Activated T-cell treated with anti-CD3 and anti-CD28 coated beads for 4 hours (primary cell): ENCODE measurements around the gene RNF144B.

ENCODE experiments used
- DNase-seq: peaks from one replicate; pipeline ENCODE4 v3.0.0-alpha.2; 2020

Gene RNF144B

DNA sequence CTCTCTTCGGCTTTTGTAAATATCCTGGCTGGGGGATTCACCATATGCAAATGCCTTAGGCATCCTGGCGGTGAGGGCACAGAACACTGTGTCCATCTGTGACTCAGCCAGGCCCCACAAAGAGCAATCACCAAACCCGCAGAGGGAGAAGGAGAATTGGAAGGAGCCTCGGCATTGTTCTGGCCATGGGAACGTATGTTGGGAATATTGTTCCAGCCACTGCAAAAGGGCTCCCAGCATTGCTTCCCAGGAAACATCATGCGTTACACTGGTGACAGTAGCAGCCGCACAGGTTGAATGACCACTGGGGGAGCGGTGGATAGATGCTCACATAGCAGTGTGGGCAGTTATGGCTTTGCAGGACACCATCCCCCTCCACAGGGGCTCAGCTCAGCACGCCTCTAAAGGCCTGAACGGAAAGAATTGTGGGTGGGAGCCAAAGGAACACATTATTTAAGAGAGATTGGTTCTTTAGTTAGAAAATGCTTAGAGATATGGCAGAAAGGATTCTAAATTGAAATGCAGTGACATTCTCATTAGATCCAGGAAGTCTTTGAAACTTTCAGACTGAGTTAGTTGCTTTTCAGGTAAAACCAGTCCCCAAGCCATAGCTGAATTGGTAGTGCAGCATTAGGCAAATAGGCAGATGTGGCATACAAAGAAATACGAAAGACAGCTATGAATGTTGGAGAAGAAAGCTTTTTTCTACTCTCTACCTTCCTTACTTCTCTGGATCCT is 104.3 kb downstream of the RNF144B start:
- no peak for DNase-seq

DNA sequence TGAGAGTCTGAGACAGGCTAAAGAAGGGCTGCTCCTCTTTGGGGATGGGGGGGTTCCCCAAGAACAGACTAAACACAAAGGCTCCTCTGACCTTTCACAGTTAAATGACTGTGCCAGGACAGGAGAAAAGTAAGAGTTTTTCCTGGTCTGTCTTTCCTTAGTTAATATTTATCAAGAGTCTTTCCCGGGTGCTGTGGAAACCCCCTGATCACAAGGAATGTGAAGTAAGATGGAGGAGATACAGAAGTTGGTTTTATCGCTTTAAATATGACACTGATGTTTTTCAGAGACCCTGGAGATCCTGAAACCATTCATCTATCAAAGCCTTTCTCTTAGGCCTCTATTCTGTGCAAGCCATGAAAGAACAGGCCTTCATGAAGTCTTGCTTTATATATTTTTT is 105.8 kb downstream of the RNF144B start:
- no peak for DNase-seq

DNA sequence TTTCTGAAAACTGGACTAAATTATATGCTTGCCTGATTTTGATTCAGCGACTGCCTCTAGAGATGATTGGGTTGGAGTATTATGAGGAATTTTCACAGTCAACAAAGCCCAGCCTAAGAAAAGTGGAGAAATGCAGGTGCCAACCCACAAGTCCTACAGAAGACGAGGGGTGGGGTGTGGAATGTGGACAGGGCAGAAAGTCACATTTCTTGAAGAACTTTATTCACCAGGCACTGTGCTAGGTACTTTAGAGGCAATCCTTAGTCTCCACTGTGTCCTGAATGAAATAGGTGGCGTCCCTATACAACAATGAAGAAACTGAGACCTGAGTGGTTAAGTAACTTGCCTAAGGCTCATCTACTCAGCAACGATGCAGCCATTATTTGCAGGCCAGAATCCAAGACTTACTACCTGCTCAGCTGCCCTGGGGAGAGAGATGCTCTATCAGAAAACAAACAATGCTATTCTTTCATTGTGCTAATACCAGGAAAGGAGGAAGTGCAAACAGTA is 106.3 kb downstream of the RNF144B start:
- DNase-seq = no peak

DNA sequence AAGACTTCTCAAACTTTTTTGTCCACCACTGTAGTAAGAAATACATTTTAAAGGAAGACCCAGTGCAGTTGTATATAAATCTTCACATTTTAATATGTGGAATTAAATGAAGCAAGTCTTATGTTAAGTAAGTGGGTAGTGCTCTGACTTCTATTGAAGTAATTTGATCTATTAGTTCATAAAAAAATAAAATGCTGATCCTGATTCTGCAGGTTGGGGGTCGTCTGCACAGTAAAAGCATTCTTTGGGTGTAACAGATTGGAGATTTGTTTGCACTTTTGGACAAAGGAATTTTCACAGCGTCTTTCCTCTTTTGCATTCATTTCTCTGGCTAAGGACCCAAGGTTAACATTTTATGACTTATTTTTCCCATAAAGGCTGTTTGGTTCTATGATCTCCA is 106.8 kb downstream of the RNF144B start:
- no peak for DNase-seq

DNA sequence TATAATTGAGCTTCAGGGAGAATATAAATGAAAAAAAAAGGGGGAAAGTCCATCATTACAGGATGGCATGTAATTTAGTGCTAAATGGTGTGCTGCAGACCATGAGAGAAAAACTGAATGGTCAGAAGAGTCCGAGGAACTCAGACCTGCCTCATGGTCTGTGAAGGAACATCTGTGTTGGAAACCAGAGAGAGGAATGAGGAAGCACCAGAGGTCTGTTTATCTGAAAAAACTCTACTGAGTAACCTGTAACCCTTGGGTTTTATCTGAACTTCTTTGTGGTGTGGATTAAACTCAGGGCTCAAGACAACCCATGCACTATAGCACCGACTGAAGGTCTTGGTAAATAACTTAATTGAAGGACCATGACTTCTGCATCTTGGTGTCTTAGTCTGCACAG is 108.1 kb downstream of the RNF144B start:
- no peak for DNase-seq

DNA sequence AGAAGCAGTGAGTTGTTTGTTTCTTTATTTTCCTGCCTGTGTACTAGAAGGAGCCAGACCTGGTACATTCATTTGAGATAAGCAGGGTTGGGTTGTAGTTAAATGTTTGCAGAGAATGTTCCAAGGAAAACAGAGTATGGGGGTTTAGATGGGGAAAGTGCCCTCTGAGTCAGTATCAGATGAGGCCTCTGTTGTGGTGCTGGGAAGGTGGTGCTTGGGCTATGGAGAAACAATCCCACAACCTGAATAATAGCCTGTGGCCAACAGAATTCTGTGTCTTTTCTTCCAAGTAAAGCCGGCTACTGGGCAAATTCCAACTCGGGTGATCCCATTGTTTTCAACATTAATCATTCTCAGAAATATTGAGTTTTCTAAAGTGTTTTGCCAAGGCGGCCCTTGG is 109.3 kb downstream of the RNF144B start:
- DNase-seq = no peak

DNA sequence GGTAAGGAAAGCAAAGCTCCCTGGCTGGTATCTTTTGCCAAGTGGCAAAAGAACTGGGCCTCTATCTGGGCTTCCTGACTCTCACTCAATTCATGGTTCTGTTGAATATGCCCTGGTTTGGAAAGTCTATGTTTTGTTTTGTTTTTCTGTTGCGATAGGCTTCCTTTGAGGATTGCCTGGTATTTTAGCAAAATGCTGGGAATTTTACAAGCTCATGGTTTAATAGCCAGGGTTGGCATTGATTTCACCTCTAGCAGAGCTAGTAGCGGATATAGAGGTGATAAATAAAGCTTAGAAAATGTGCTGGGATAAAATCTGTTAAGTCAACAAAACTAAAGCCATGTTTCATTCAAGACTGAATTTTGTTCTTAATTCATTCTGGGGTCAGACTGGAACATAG is 109.9 kb downstream of the RNF144B start:
- no peak for DNase-seq

DNA sequence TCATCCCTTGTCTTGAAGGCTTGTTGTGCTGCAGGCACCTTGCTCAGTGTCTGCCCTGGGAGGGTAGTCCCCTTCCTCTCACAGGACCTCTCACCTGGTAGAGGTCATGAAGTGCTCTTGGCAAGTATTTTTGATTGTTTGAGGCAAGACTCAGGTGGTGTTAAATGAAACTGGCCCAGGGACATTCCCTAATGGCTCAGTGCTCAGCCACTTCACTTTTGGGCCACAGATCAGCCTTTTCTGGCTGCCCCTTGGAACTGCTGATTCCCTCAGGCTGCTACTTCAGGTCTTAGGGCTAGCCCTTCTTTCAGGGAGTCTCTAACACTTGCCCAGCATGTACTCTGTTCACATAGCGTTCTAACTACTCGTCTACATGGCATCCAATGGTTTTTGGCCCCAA is 111.3 kb downstream of the RNF144B start:
- DNase-seq = no peak

DNA sequence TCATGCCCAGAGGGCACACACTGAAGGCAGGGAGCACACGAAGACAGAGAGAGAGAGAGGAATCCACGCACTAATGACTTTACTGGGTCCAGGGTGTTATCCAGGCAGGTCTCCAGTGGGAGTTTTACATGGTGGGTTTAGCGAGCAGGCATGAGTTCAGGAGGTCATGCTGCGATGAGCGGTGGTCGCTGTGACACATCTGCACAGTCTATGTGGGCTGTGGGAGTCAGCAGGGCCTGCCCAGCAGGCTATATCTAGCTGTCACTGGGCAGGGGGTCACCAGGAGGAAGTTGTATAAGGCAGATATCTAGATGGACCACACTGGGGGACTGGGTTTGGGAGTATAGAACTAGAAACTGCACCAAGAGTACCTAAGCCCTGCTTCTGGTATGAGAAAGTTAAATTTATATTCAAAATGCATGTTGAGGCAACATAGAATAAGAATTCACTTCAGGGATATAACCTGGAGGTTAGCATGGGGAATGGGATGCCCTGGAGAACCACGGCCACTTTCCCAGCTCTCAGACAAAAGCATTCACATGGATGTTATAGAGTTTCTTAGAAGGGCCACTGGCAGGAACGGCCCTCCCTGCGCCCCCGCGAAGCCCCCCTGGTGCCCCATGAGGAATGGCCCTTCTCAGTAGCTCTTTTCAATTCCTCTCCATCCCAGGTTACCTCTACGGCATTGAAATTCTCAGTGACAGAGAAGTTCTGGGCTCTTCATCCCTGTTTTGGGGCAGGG is 113.9 kb downstream of the RNF144B start:
- no peak for DNase-seq

DNA sequence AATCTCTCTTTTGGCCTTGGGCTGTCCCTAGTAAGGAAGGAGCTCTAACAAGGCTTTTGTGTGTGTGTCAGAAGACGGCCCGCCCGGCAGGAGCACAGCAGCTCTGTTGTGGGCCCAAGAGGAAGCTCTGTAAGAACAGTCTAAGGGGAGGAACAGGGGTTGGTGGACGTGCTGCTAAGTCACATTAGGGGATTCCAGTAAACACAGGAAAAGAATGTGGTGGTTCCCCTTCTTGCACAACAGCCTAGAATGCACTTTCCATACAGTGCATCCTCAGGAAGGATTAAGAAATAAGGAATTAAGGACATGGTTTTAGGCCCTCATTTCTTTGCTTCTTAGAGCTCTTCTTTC is 114.5 kb downstream of the RNF144B start:
- DNase-seq = no peak

DNA sequence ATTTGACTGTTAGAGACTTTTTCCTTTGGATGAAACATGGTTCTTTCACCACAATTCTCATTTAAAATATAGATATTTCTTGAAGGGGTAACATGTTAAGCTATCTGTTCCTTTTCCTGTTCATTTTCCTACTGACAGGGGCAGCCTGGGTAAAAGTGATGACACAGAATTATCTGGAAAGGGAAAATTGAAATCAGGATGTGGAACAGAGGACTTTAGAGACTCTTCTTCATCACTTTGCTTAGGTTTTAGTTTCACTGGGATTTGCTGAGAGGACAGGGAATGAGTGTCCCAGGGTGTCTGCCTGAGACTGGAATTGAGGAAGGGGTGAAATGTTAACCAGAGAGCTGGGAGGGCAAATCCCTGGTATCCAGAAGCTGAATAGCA is 116.0 kb downstream of the RNF144B start:
- DNase-seq = no peak

DNA sequence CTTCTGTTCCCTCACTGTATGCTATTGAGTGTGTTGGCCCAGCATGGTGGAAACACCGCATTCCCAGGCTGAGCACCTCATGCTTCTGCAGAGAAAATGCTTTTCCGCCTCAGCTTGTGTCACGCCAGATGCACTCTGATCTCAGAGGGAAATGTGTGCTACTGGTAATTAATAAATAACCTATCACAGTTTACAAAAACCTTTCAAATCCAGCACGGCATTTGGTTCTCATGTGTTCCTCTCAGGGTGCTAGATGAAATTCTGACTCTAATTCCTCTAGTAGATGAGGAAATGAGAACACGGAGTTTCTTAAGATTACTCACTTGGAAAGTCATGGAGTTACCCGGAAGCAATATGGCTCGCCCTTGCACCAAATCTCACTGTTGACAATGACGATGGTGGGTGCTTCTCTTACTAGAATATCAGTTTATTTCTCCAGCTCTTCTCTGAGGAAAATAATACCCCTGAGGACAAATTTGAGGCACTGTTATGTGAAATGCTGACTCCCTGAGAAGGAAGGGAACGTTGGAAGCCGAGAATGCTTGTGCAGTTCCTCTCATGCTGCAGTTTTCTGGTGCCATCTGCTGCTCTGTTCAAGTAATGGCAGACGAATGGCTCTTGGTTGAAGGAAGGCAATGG is 116.6 kb downstream of the RNF144B start:
- DNase-seq = peak; percentile 2

DNA sequence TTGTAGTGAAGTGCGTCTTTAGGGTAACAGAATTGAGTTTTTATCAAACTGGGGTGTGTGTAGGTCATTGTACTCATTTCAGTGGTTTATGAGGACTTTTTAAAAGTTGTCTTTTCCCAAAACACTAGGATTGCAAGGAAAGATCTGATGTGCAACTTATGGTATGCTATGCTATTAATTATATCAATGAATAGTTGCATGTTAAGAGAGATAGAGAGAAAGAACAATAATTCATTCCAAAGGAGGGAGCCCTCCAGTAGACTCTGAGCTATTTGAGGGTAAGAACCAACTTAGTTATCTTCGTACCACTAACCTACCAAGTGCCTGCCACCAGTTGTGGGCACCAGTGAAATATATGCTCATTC is 117.1 kb downstream of the RNF144B start:
- DNase-seq = no peak

DNA sequence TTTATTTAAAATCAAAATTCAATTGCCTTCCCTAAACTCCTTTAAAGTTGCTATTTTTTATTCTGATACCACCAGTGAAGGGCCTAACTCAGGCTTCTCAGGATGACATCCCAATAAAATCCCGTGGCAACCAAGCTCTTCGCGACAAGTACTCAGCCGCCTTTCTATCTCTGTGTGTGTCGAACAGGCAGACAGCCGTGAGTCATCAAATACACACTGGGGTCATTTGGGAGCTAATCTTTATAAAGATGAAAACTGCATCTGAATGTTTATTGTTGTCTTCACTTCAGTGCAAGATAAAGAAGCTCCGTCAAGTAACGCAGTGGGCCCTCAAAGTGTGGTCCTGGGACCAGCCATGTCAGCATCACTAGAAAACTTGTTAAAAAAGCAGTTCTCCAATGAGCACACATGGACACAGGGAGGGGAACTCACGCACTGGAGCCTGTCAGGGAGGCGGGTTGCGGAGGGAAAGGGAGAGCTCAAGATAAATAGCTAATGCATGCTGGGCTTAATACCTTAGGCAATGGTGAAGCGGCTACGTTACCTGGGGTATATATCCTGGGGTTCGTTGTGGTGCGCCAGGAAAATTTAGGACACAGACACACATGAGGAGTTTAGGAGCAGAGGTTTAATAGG is 119.3 kb downstream of the RNF144B start:
- DNase-seq = no peak

DNA sequence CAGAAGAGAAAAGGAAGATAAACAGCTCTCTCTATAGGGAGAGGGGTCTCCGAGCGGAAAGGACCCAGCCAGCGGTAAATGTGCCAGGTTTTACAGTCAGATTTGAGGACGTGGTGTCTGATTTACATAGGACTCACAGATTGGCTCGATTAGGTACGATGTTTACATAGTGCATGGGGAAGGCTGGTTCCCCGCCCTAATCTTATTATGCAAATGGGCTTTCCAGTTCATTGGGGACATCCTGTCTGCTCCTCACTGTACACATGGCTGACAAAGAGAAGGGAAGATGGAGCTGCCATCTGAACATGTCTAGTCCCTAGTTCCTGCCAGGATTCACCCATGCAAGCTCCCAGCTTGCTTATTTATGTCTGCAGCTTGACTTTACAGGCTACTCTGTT is 119.9 kb downstream of the RNF144B start:
- DNase-seq = no peak

DNA sequence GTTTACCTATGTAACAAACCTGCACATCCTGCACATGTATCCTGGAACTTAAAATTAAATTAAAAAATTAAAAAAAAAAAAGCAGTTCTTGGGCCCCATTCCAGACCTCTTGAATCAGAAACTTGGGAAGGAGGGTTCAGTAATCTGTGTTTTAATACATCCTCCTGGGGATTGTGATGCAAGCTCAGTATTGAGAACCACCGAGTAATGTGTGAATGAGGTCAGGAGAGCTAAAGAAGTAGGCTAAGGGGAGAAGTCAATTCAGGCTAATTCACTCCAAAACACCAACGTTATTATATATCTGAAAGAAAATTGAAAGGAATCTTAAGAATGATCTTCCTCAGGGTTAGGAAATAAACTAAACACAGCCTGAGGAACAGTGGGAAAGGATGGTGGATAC is 120.4 kb downstream of the RNF144B start:
- no peak for DNase-seq

DNA sequence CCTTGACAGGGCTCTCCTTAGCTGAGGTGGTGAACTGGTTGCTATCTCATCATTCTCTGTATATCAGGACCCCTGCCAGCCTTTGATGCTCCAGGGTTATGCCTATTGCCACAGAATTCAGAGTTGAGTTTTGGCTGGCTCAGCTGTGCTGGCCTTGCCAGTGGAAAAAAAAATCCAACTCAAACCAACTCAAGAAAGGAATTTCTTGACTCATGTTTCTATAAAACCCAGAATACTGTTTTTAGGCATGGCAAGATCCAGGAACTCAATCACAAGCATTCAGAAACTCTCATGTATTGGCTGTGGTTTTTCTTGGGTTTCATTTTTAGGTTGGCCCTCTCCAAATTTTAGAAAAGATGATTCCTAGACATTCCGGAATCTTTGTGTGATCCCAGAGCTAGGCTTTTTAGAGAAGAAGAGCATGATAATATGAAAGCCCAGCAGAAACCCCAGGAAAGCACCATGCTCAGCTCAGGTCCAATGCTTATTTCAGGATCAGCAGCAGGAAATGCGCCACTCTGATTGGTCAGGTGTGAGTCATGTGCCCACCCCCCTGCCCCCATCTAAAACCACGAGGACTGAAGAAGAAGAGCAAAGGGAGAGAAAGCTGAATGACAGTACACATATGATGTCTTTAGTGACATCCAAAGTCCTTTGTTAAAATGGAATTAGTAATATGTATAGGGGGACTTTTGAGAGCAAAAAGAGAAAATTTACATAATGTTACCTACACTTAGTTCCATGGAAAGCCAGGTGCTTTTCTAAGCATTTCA is 122.9 kb downstream of the RNF144B start:
- no peak for DNase-seq

DNA sequence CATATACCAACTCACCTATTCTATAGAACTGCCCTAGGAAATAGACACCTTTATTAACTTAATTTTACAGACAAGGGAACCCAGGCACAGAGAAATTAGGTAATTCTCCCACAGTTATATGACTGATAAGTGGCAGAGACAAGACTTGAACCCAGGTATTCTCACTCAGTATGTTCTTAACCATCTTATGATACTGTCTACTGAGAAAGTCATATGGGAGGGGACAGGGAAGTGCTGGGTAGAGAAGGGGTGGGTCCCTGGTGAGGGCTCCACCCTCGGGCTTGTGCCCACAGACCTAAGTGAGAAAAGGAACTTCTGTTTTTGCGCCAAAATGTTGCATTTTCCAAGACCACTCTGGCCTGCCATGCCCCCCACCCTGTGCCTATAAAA is 123.5 kb downstream of the RNF144B start:
- no peak for DNase-seq

DNA sequence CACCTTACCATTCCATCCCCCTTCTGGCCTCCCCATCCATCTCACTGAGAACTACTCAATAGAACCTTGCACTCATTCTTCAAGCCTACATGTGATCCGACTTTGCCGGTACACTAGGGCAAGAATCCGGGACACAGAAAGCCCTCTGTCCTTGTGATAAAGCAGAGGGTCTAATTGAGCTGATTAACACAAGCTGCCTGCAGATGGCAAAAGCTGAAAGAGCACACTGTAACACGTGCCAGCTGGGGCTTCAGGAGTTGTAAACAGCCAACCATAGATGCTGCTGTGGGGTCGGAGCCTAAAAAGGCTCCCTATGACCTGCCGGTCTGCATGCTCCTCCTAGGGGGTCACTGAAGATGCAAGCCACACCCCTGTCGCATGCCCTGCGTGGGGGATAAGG is 124.1 kb downstream of the RNF144B start:
- DNase-seq = no peak

DNA sequence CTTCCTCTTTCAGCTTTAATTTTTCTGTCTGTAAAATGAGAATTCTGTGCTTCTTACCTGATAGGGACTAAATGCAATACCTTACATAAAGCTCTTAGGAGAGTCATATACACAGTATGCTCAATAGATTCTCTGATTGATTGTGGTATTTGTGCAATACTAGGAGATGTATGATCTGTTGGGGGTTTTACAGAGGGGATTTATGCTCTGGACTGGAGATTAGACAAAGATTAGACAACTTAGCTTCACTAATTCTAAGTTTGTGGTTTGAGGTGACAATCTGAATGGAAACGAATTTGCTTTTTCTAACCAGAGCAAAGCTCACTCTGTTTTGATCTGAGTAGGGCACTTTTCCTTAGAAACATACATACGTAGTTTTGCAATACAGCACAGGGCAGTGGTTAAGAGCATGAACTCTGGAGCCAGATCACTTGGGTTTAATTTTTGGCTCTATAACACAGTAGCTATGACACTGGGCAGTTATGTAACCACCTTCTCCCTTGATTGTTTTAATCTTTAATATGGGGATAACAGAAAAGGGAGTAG is 126.2 kb downstream of the RNF144B start:
- no peak for DNase-seq

DNA sequence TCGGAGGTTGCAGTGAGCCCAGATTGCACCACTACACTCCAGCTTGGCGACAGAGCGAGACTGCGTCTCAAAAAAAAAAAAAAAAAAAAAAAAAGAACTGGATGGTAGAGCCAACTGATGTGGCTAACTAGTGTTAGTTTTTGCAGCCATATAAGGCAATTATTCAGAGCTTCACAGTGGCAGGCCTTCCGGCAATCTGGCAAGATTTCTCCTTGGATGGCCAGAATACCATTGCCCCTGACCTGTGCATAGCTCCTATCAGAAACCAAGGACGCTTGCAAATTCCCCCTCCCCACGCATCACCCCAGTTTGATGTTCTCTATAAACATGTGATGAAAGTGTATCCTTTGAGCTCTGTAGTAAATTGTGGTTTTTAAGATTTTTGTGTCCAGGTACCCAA is 127.0 kb downstream of the RNF144B start:
- DNase-seq = no peak

DNA sequence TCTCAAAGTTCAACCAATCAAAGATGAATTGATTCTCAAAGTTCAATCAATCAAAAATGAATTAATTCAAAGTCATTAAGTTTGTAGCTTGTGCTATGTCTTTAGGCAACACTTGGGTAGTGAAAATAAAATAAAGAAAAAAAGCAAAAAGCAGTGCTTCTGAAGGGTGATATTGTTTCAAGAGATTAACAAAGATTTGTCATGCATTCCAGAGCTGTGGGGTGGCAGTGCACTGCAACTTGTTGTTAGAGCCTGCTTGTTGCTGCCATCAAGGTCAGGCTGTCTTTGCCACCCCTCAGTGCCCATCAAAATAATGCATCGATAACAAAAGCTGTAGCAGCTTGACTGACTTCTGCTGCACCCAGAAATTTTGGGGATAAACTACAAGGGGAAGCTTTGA is 128.6 kb downstream of the RNF144B start:
- DNase-seq = no peak
